Measurements from ENCODE around the gene NT5DC1.

DNA sequence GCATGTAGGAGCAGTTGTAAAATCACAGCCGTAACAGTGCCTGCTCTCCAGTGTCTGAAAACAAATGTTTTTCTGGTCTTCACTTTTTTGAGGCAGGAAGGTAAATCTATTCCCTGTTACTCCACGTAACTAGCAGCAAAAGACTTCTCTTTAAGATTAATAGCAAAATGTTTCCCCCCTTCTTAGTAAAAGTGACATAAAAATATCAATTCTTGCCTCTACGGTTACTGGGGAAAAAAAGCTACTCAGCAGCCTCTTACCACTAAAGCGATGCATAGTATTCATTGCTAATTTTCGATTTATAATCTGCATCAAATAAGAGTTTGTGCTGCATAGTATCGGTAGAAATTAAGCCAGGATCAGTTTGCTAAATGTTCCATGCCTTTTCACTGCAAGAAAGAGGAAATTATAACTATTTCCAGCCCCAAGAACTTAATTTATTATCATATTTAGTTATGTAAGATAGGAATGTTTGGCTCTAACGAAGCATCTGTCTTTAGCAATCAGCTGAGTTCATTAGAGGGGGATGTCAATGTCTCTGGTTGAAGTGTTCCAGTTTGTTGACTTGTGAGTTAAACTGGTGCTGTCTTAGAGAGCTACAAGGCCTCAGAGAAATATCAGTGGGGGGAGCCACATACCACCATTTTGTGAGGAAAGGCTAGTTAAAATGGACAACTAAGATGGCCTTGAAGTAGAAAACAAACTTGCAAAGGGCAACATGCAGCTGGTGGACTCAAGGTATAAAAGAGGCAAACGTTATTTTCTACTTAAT lies 179.7 kb downstream of the NT5DC1 start:
- TF ChIP-seq, protein P1, sequence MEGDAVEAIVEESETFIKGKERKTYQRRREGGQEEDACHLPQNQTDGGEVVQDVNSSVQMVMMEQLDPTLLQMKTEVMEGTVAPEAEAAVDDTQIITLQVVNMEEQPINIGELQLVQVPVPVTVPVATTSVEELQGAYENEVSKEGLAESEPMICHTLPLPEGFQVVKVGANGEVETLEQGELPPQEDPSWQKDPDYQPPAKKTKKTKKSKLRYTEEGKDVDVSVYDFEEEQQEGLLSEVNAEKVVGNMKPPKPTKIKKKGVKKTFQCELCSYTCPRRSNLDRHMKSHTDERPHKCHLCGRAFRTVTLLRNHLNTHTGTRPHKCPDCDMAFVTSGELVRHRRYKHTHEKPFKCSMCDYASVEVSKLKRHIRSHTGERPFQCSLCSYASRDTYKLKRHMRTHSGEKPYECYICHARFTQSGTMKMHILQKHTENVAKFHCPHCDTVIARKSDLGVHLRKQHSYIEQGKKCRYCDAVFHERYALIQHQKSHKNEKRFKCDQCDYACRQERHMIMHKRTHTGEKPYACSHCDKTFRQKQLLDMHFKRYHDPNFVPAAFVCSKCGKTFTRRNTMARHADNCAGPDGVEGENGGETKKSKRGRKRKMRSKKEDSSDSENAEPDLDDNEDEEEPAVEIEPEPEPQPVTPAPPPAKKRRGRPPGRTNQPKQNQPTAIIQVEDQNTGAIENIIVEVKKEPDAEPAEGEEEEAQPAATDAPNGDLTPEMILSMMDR (IDR thresholded peaks at IDR 0.05; ENCODE audit: borderline replicate concordance, extremely low read depth, low read length, poor library complexity, severe bottlenecking) = no peak
- no peak for TF ChIP-seq EZH2 (IDR thresholded peaks at IDR 0.05; ENCODE audit: borderline replicate concordance, low read depth, low read length, severe bottlenecking)
